OCI-LY3 (cell line): ENCODE measurements around the gene HCK.

Experiments used
- CTCF ChIP-seq: fragments of 200-600, 300-600 bp; sonication (generic); IDR thresholded peaks from 2 replicates; pipeline ENCODE4 v1.5.1; 2014; ENCODE audit warnings: antibody characterized with exemption, low read length, low read depth
- EZH2phosphoT487 ChIP-seq: fragments of 200-600 bp; shearing (Covaris generic); IDR thresholded peaks from 2 replicates; pipeline ENCODE4 v1.6.1; 2018; ENCODE audit warnings: antibody characterized with exemption, mixed run types, low read depth

- TF ChIP-seq CTCF: peak; percentile 100
- TF ChIP-seq EZH2phosphoT487: no peak
Observed at GRCh38 chr20:32031007-32031958, 20.8 kb upstream of the HCK start.
